GM12878 (cell line): ENCODE results near the gene PRKCB.

Experiments
- CTCF ChIP-seq, 3 experiments: IDR thresholded peaks in 2 of 3; conservative IDR thresholded peaks in 1 of 3; 2 replicates each; pipeline ENCODE4 v1.5.1; 2011; ENCODE audit warnings: low read depth in 3 of 3, low read length in 3 of 3, mild to moderate bottlenecking in 3 of 3, control low read depth in 2 of 3, moderate library complexity in 2 of 3, inconsistent platforms in 1 of 3, mixed read lengths in 1 of 3; ENCODE audit not compliant: control insufficient read depth in 2 of 3, insufficient read depth in 1 of 3; ENCODE audit errors: extremely low read depth in 1 of 3
- EP300 ChIP-seq, 2 experiments: fragments of 150-350 bp in 1 of 2; IDR thresholded peaks; 2 replicates each; pipeline ENCODE4 v1.6.1; 2011 to 2012; ENCODE audit warnings: low read depth in 2 of 2, low read length in 2 of 2, borderline replicate concordance in 1 of 2, improper control_type of control experiment in 1 of 2, inconsistent platforms in 1 of 2; ENCODE audit not compliant: control insufficient read depth in 1 of 2
- POLR2AphosphoS5 ChIP-seq: IDR thresholded peaks from 2 replicates; pipeline ENCODE4 v1.6.1; 2011; ENCODE audit warnings: mild to moderate bottlenecking, low read length, inconsistent platforms
- SMC3 ChIP-seq: IDR thresholded peaks from 2 replicates; pipeline ENCODE4 v1.6.1; 2011; ENCODE audit warnings: low read length, improper control_type of control experiment, borderline replicate concordance

- TF ChIP-seq EP300 (IDR thresholded peaks at IDR 0.05; ENCODE audit: borderline replicate concordance in 1 of 2, control insufficient read depth in 1 of 2, low read depth in 2 of 2, low read length in 2 of 2) (no peak), SMC3 (no peak), CTCF (IDR thresholded peaks at IDR 0.05 in 2 of 3, conservative IDR thresholded peaks at IDR 0.05 in 1 of 3; ENCODE audit: control insufficient read depth in 2 of 3, extremely low read depth in 1 of 3, insufficient read depth in 1 of 3, low read depth in 3 of 3, low read length in 3 of 3) (no peak), POLR2AphosphoS5 (no peak)
Observed at GRCh38 chr16:23862556-23862955, 26.8 kb downstream of the PRKCB start.
